ENCODE data around the gene TRIM13.

DNA sequence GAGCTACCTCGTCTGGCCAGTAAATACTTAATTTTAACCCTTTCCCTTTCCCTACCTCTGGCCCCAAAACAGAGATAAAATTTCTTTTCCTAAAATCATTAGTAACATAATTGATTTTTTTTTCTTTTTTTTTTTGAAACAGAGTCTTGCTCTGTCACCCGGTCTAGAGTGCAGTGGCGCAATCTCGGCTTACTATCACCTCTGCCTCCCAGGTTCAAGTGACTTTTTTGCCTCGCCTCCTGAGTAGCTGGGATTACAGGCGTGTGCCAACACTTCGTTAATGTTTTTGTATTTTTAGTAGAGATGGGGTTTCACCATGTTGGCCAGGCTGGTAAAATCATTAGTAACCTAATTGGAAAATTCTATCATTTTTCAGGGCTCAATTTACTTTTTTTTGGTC is 10.4 kb upstream of the TRIM13 start:
- no peak for TF ChIP-seq POLR2A (IDR thresholded peaks at IDR 0.05)
- TF ChIP-seq, protein P1, sequence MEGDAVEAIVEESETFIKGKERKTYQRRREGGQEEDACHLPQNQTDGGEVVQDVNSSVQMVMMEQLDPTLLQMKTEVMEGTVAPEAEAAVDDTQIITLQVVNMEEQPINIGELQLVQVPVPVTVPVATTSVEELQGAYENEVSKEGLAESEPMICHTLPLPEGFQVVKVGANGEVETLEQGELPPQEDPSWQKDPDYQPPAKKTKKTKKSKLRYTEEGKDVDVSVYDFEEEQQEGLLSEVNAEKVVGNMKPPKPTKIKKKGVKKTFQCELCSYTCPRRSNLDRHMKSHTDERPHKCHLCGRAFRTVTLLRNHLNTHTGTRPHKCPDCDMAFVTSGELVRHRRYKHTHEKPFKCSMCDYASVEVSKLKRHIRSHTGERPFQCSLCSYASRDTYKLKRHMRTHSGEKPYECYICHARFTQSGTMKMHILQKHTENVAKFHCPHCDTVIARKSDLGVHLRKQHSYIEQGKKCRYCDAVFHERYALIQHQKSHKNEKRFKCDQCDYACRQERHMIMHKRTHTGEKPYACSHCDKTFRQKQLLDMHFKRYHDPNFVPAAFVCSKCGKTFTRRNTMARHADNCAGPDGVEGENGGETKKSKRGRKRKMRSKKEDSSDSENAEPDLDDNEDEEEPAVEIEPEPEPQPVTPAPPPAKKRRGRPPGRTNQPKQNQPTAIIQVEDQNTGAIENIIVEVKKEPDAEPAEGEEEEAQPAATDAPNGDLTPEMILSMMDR (IDR thresholded peaks at IDR 0.05): no peak

Data from adrenal gland (tissue), 5 donors.